Lower leg skin (tissue), 3 donors: ENCODE results near the gene MOK.

Experiments
- CTCF ChIP-seq, 3 donors: fragments of 450-650 bp; IDR thresholded peaks; one replicate each; pipeline ENCODE4 v1.5.1; 2016; ENCODE audit warnings: antibody characterized with exemption in 3 of 3, mild to moderate bottlenecking in 3 of 3, moderate library complexity in 2 of 3
- POLR2A ChIP-seq, 2 donors: fragments of 450-650 bp; IDR thresholded peaks; one replicate each; pipeline ENCODE4 v1.6.1; 2016 to 2017; ENCODE audit warnings: antibody characterized with exemption in 2 of 2, mild to moderate bottlenecking in 1 of 2, moderate library complexity in 1 of 2

DNA sequence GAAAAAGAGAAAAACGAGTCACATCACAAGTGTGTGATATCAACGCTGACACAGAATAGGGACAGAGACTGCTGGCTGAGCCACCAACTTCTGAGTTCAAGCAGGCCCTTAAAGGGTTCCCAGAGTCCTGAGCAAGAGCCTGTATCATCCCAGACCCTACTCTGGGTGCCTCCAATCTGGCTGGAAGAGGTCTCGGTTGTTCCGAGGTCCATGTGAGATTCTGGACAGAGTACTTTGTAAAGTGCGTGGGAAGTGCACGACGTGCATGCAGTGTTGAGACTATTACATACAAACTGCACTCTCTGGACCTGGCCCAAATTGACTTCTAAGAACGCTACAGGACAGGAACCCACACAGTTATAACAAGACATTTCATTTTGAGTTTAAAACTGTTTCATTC lies 40.6 kb downstream of the MOK start:
- TF ChIP-seq POLR2A (IDR thresholded peaks at IDR 0.05), result no peak
- no peak for TF ChIP-seq CTCF (IDR thresholded peaks at IDR 0.05)
